Measurements from ENCODE around the gene LYPLAL1.

The LYPLAL1 gene

GRCh38 chr1:219257751-219258150, 84.1 kb downstream of the LYPLAL1 start:
- Histone ChIP-seq H3K9me3 (replicated peaks; ENCODE audit: low read length) (peaks cover 3% of the 10 kb centered on the region), H3K4me1 (ENCODE audit: control insufficient read depth, insufficient read depth, low read length) (no peaks in the 10 kb centered on the region), H3K4me3 (ENCODE audit: low read length) (no peak overlapping the region), H3K27me3 (ENCODE audit: control insufficient read depth, insufficient read depth, low read length) (no peaks in the 10 kb centered on the region), H3K4me2 (ENCODE audit: low read length) (no peak overlapping the region), H3K36me3 (ENCODE audit: insufficient read depth, low read length) (no peaks in the 10 kb centered on the region), H3K9ac (ENCODE audit: low read depth, low read length) (no peak overlapping the region)

- peaks cover 3% of the 10 kb centered on the region for H3K9me3 ChIP-seq (replicated peaks; ENCODE audit: low read length)
- no peak overlapping the region for H3K4me3 ChIP-seq (ENCODE audit: low read length)
- no peaks in the 10 kb centered on the region for H3K36me3 ChIP-seq (ENCODE audit: insufficient read depth, low read length)
- H3K4me2 ChIP-seq (ENCODE audit: low read length), result no peak overlapping the region
- H3K9ac ChIP-seq (ENCODE audit: low read depth, low read length), result no peak overlapping the region
- peaks cover 3% of the 10 kb centered on the region for H3K4me1 ChIP-seq (ENCODE audit: control insufficient read depth, insufficient read depth, low read length)
- no peaks in the 10 kb centered on the region for H3K27me3 ChIP-seq (ENCODE audit: control insufficient read depth, insufficient read depth, low read length)
These were observed 87.8 kb downstream of the LYPLAL1 start for GRCh38 chr1:219261454-219261853.

Data from skeletal muscle satellite cell (primary cell).